B cell (primary cell): Measurements from ENCODE around the gene REST. TPM values are rescaled to one million over a fixed set of nuclear protein-coding genes. Genes with fewer than 3 reads are reported as not detected.

Experiments used
- ATAC-seq: fragments of 200-7000 bp; cut with Tn5 transposase; one replicate; pipeline ENCODE4 v1.10.0; 2021; ENCODE audit warnings: low read depth, mild to moderate bottlenecking, moderate number of reproducible peaks, moderate library complexity
- CTCF ChIA-PET: fragments of 350-600 bp; sonication (Branson Sonifier 250); formaldehyde crosslinking; loops from one replicate; lab custom pipeline; 2021; ENCODE audit warnings: antibody characterized with exemption, inconsistent platforms; lab: Charles Lee
- POLR2A ChIA-PET: fragments of 350-600 bp; sonication (Branson Sonifier 250); formaldehyde crosslinking; loops from one replicate; lab custom pipeline; 2021; ENCODE audit warnings: antibody characterized with exemption; lab: Charles Lee
- DNase-seq: peaks from one replicate; pipeline ENCODE4 v3.0.0; 2013
- H2AFZ ChIP-seq: 2 replicates; pipeline ENCODE4 v1.6.1; 2012; ENCODE audit warnings: mild to moderate bottlenecking, low read depth, low read length; ENCODE audit not compliant: insufficient read depth, poor library complexity, severe bottlenecking
- H3K27ac ChIP-seq, 2 donors: 1 replicate in 1 of 2; 2 replicates in 1 of 2; pipeline ENCODE4 v1.5.1; 2012 to 2013; ENCODE audit warnings: low read length in 2 of 2, mild to moderate bottlenecking in 2 of 2, moderate library complexity in 1 of 2
- H3K27me3 ChIP-seq, 4 experiments: fragments of 200-600 bp in 1 of 4; sonication (generic) in 1 of 4; replicated peaks in 1 of 4; 1 replicate in 2 of 4; 2 replicates in 2 of 4; pipeline versions ENCODE4 v1.6.1 to v1.7.0; 2013 to 2016; ENCODE audit warnings: low read length in 3 of 4, mild to moderate bottlenecking in 2 of 4, mixed read lengths in 1 of 4, moderate library complexity in 1 of 4; ENCODE audit not compliant: insufficient read depth in 4 of 4, control insufficient read depth in 3 of 4; ENCODE audit errors: control extremely low read depth in 1 of 4
- H3K36me3 ChIP-seq, 2 experiments: replicated peaks in 1 of 2; 1 replicate in 1 of 2; 2 replicates in 1 of 2; pipeline versions ENCODE4 v1.6.1 to v1.7.1; 2013; ENCODE audit warnings: low read length in 1 of 2; ENCODE audit not compliant: insufficient read depth in 2 of 2, control insufficient read depth in 1 of 2; ENCODE audit errors: control extremely low read depth in 1 of 2, extremely low read depth in 1 of 2
- H3K4me1 ChIP-seq, 2 donors: fragments of 200-600 bp in 1 of 2; sonication (generic) in 1 of 2; 1 replicate in 1 of 2; 2 replicates in 1 of 2; pipeline versions ENCODE4 v1.5.1 to v1.6.1; 2013 to 2017; ENCODE audit warnings: low read length in 2 of 2; ENCODE audit not compliant: control insufficient read depth in 2 of 2, insufficient read depth in 2 of 2
- H3K4me2 ChIP-seq: replicated peaks from 2 replicates; pipeline ENCODE3; 2012; ENCODE audit warnings: mild to moderate bottlenecking, low read depth, low read length; ENCODE audit not compliant: poor library complexity, severe bottlenecking
- H3K4me3 ChIP-seq, 5 experiments: fragments of 200-600 bp in 1 of 5; sonication (generic) in 1 of 5; 1 replicate in 3 of 5; 2 replicates in 2 of 5; pipeline versions ENCODE4 v1.5.1 to v1.7.0; 2011 to 2016; ENCODE audit warnings: low read length in 4 of 5, mild to moderate bottlenecking in 4 of 5, low read depth in 2 of 5, control low read depth in 1 of 5, moderate library complexity in 1 of 5; ENCODE audit not compliant: insufficient read depth in 1 of 5; ENCODE audit errors: control extremely low read depth in 1 of 5, extremely low read depth in 1 of 5
- H3K79me2 ChIP-seq: fragments of 200-600 bp; sonication (generic); one replicate; pipeline ENCODE4 v1.6.0; 2016; ENCODE audit warnings: low read length; ENCODE audit not compliant: control insufficient read depth, insufficient read depth
- H3K9ac ChIP-seq: fragments of 200-600 bp; sonication (generic); 2 replicates; pipeline ENCODE4 v1.6.1; 2017; ENCODE audit warnings: mild to moderate bottlenecking, low read length, moderate library complexity
- H3K9me3 ChIP-seq, 3 donors: one replicate each; pipeline versions ENCODE4 v1.6.1 to v1.7.1; 2013; ENCODE audit warnings: low read length in 2 of 3; ENCODE audit not compliant: control insufficient read depth in 2 of 3, insufficient read depth in 1 of 3; ENCODE audit errors: control extremely low read depth in 1 of 3
- H4K20me1 ChIP-seq: 2 replicates; pipeline ENCODE4 v1.6.0; 2012; ENCODE audit warnings: mild to moderate bottlenecking, low read length; ENCODE audit not compliant: insufficient read depth, control insufficient read depth, poor library complexity, severe bottlenecking
- H3K27ac Mint-ChIP-seq: one replicate; pipeline ENCODE4 v1.8.0; 2021; ENCODE audit warnings: mixed read lengths
- H3K27me3 Mint-ChIP-seq: one replicate; pipeline ENCODE4 v1.8.0; 2021; ENCODE audit warnings: mixed read lengths
- H3K4me1 Mint-ChIP-seq: one replicate; pipeline ENCODE4 v1.8.0; 2021; ENCODE audit warnings: mixed read lengths
- H3K4me3 Mint-ChIP-seq: one replicate; pipeline ENCODE4 v1.8.0; 2021; ENCODE audit warnings: mixed read lengths
- H3K9me3 Mint-ChIP-seq: one replicate; pipeline ENCODE4 v1.8.0; 2022; ENCODE audit warnings: mixed read lengths; ENCODE audit not compliant: insufficient read depth
- CTCF ChIP-seq: fragments of 200-600 bp; IDR thresholded peaks from one replicate; pipeline ENCODE4 v1.8.0; 2022; ENCODE audit warnings: antibody characterized with exemption, mild to moderate bottlenecking
- EZH2 ChIP-seq: IDR thresholded peaks from 2 replicates; pipeline ENCODE4 v1.6.1; 2012; ENCODE audit warnings: borderline replicate concordance, low read depth, mild to moderate bottlenecking, moderate library complexity, low read length; ENCODE audit not compliant: insufficient read depth, poor library complexity, severe bottlenecking
- WGBS: methylation state at CpG from one replicate; pipeline ENCODE4 v1.1.5; 2013; ENCODE audit warnings: missing lambda C conversion rate; ENCODE audit not compliant: insufficient coverage; 5-methylcytosine and 5-hydroxymethylcytosine counted together
- intact Hi-C: fragments of 100-400 bp; cut with micrococcal nuclease; formaldehyde crosslinking; loops from one replicate; pipeline ENCODE4 v1.10.0; 2022
- polyA plus RNA-seq: library from polyadenylated mRNA; depleted of rRNA; stranded (reverse); fragments of >200 nt; gene quantifications from 2 replicates; pipeline ENCODE4 v1.2.3, GENCODE V29; 2012
- total RNA-seq, 2 donors: library from RNA; stranded (reverse); fragments of 120-200 nt in 1 of 2; gene quantifications; 1 replicate in 1 of 2; 2 replicates in 1 of 2; pipeline versions ENCODE4 v1.2.3 to v1.2.4, GENCODE V29; 2013 to 2022

Gene REST
- total and polyA plus RNA-seq, 2 donors (not counting 1 experiment from before 2014, with no cell fraction given): 6.2 to 59.4 TPM

GRCh38 chr4:56961107-56961500 is 53.4 kb downstream of the REST start:
- no peak overlapping the region for H3K4me3 Mint-ChIP-seq
- no peak overlapping the region for H3K9ac ChIP-seq
- H3K4me3 ChIP-seq: no peak overlapping the region
- H3K4me1 ChIP-seq: no peaks in the 10 kb centered on the region
- TF ChIP-seq CTCF (no peak), EZH2 (no peak)
- DNase-seq (no peak), ATAC-seq (no peak)
- no peak overlapping the region for H3K27ac Mint-ChIP-seq
- peaks cover 0 to 28% of the 10 kb centered on the region in 2 experiments for H3K36me3 ChIP-seq
- H3K27me3 ChIP-seq: no peaks in the 10 kb centered on the region
- intact Hi-C loops: no loop called here
- ChIA-PET CTCF (interaction anchor here (2.5 kb wide), 1 partner anchor 17 kb away, joined by 14 read pairs; the partner anchor contains the start of genes NOA1 and POLR2B), POLR2A (interaction anchor here (0.5 kb wide), 1 partner anchor 23 kb away, joined by 3 read pairs; no protein-coding TSS in a partner anchor)
- H3K79me2 ChIP-seq: no peaks in the 10 kb centered on the region
- no peak overlapping the region for H3K4me2 ChIP-seq
- no peak overlapping the region for H2AFZ ChIP-seq
- no peaks in the 10 kb centered on the region for H3K9me3 Mint-ChIP-seq
- H3K27ac ChIP-seq: no peak overlapping the region
- H4K20me1 ChIP-seq: no peaks in the 10 kb centered on the region
- no peaks in the 10 kb centered on the region for H3K9me3 ChIP-seq
- no peaks in the 10 kb centered on the region for H3K27me3 Mint-ChIP-seq
- WGBS: 83% methylated on average over 1 of the region's 2 CpGs
- no peaks in the 10 kb centered on the region for H3K4me1 Mint-ChIP-seq

- Mint-ChIP-seq H3K9me3 (no peaks in the 10 kb centered on the region), H3K4me3 (no peak overlapping the region), H3K27me3 (no peaks in the 10 kb centered on the region), H3K4me1 (peaks cover 19% of the 10 kb centered on the region), H3K27ac (no peak overlapping the region)
- Histone ChIP-seq H3K4me1 (peaks cover 8 to 19% of the 10 kb centered on the region in 2 donors), H3K9me3 (no peaks in the 10 kb centered on the region), H3K4me3 (no peak overlapping the region), H3K79me2 (peaks cover 35% of the 10 kb centered on the region), H3K4me2 (no peak overlapping the region), H2AFZ (no peak overlapping the region), H3K9ac (no peak overlapping the region), H3K27me3 (no peaks in the 10 kb centered on the region), H3K27ac (no peak overlapping the region), H4K20me1 (peaks cover 29% of the 10 kb centered on the region), H3K36me3 (peaks cover 22 to 65% of the 10 kb centered on the region in 2 experiments)
- WGBS: 93% methylated on average over 2 of the region's 2 CpGs
- CTCF ChIA-PET: no interaction called here
- TF ChIP-seq EZH2: no peak
- TF ChIP-seq CTCF: no peak
- ATAC-seq (no peak), DNase-seq (no peak)
- intact Hi-C loops: no loop called here
- POLR2A ChIA-PET: no interaction called here
Measured at GRCh38 chr4:56971383-56971782, 63.7 kb downstream of the REST start.
